SK-N-MC (cell line): Measurements from ENCODE around the gene TRIM2.

Experiments
- EZH2 ChIP-seq: fragments of 200-600 bp; sonication (generic); IDR thresholded peaks from one replicate; pipeline ENCODE4 v1.6.1; 2017; ENCODE audit warnings: antibody characterized with exemption
- FOXP2 ChIP-seq: optimal IDR thresholded peaks from 2 replicates; pipeline ENCODE3; 2011; ENCODE audit warnings: mild to moderate bottlenecking, moderate library complexity; ENCODE audit not compliant: insufficient read depth; ENCODE audit errors: extremely low read length, control extremely low read depth
- POLR2AphosphoS5 ChIP-seq: IDR thresholded peaks from 2 replicates; pipeline ENCODE4 v1.6.1; 2012; ENCODE audit warnings: mild to moderate bottlenecking, low read depth, low read length, borderline replicate concordance

DNA sequence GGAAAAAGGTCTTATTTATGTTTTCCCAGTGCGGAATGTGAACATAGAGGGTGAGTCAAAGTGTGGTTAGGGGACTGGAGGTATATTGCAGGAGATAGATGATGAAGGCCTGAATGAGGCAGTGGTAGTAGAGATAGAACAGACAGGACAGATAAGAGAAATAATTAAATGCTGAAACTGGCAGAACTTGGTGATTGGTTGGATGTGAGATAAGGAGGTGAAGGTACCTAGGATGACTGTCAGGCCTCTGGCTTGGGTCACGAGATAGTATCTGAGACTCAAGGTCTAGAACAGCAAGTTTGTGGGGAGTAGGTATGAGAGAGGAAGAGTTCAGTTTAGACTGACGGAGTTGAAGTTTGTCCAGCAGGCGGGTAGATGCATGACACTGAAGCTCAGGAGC is 143.8 kb downstream of the TRIM2 start:
- no peak for TF ChIP-seq POLR2AphosphoS5
- no peak for TF ChIP-seq EZH2
- no peak for TF ChIP-seq FOXP2
